ENCODE measurements around the gene ZEB2. TPM values are rescaled to one million over a fixed set of nuclear protein-coding genes. Genes with fewer than 3 reads are reported as not detected.

ZEB2 gene
- total RNA-seq, 2 experiments from 2014 or later, result 4.0 to 16.9 TPM

GRCh38 chr2:144518748-144519596, 947 bp downstream of the ZEB2 start:
- H3K36me3 ChIP-seq (ENCODE audit: insufficient read depth, low read length), result no peaks in the 10 kb centered on the region
- H3K9me3 ChIP-seq (ENCODE audit: low read length), result no peaks in the 10 kb centered on the region
- peak overlapping the region; percentile 81 for H3K4me2 ChIP-seq (ENCODE audit: low read length)
- H3K27ac ChIP-seq (ENCODE audit: low read depth, low read length, poor library complexity, severe bottlenecking), result peak overlapping the region; percentile 42
- intact Hi-C loops (cut with micrococcal nuclease; ENCODE audit: unreplicated experiment), result loop anchor here (2.0 to 10.0 kb wide), 5 partner anchors 186 to 893 kb away; a partner anchor contains a TSS
- H3K4me3 ChIP-seq (ENCODE audit: low read depth, low read length, poor library complexity, severe bottlenecking), result peak overlapping the region; percentile 83
- peak overlapping the region; percentile 74; the same call in 1 of the 2 replicates for H2AFZ ChIP-seq (ENCODE audit: low read length)
- H4K20me1 ChIP-seq (ENCODE audit: insufficient read depth, low read length), result peaks cover 20% of the 10 kb centered on the region; the same call in 1 of the 2 replicates
- ChIA-PET CTCF (ENCODE audit: unreplicated experiment) (no interaction called here), POLR2A (interaction anchor here (0.6 kb wide), 1 partner anchor 246 kb away, joined by 3 read pairs; no protein-coding TSS in a partner anchor)
- no peaks in the 10 kb centered on the region for H3K79me2 ChIP-seq (ENCODE audit: insufficient read depth, low read depth, low read length)
- no TSS peak for BruUV-seq (replicated peaks)
- H3K4me1 ChIP-seq (ENCODE audit: insufficient read depth, low read length, poor library complexity, severe bottlenecking), result peaks cover 52% of the 10 kb centered on the region
- DNase-seq (ENCODE audit: low spot score), result peak; percentile 77
- H3K9me2 ChIP-seq (ENCODE audit: insufficient read depth, low read length), result no peaks in the 10 kb centered on the region
- TF ChIP-seq EZH2phosphoT487 (IDR thresholded peaks at IDR 0.05; ENCODE audit: borderline replicate concordance, low read depth, low read length), result no peak
- TF ChIP-seq CTCF (conservative IDR thresholded peaks at IDR 0.05; ENCODE audit: low read length), result no peak

- intact Hi-C loops (cut with micrococcal nuclease; ENCODE audit: unreplicated experiment), result loop anchor here (1.0 to 10.0 kb wide), 6 partner anchors 63 to 894 kb away; a partner anchor contains a TSS
- Histone ChIP-seq H3K79me2 (ENCODE audit: insufficient read depth, low read depth, low read length) (no peaks in the 10 kb centered on the region), H3K4me3 (ENCODE audit: low read depth, low read length, poor library complexity, severe bottlenecking) (peak overlapping the region; percentile 83), H4K20me1 (ENCODE audit: insufficient read depth, low read length) (peaks cover 20% of the 10 kb centered on the region; the same call in 1 of the 2 replicates), H3K4me1 (ENCODE audit: insufficient read depth, low read length, poor library complexity, severe bottlenecking) (peaks cover 45% of the 10 kb centered on the region), H2AFZ (ENCODE audit: low read length) (peak overlapping the region; percentile 41; the same call in 1 of the 2 replicates), H3K9me3 (ENCODE audit: low read length) (no peaks in the 10 kb centered on the region), H3K4me2 (ENCODE audit: low read length) (peak overlapping the region; percentile 81), H3K9me2 (ENCODE audit: insufficient read depth, low read length) (no peaks in the 10 kb centered on the region), H3K27ac (ENCODE audit: low read depth, low read length, poor library complexity, severe bottlenecking) (no peak overlapping the region), H3K36me3 (ENCODE audit: insufficient read depth, low read length) (no peaks in the 10 kb centered on the region)
- CTCF ChIA-PET (ENCODE audit: unreplicated experiment), result no interaction called here
- POLR2A ChIA-PET, result interaction anchor here (0.7 kb wide), 1 partner anchor 10 kb away, joined by 3 read pairs; no protein-coding TSS in a partner anchor
- peak; percentile 39 for DNase-seq (ENCODE audit: low spot score)
- TF ChIP-seq CTCF (conservative IDR thresholded peaks at IDR 0.05; ENCODE audit: low read length) (peak; percentile 31; the same call in 1 of the 2 replicates), EZH2phosphoT487 (IDR thresholded peaks at IDR 0.05; ENCODE audit: borderline replicate concordance, low read depth, low read length) (no peak)
- no TSS peak for BruUV-seq (replicated peaks)
Measured at GRCh38 chr2:144517866-144518747, 1.8 kb downstream of the ZEB2 start.

All from OCI-LY7 (cell line).